HG02642 (cell line): ENCODE data around the gene ALDH1A2.
"Not testable (repeated sequence)": the region's sequence is repeated elsewhere in the genome, so short reads cannot be mapped to it uniquely, and the experiment has no call there.

ENCODE experiments used
- ATAC-seq: cut with Tn5 transposase; IDR thresholded peaks from one replicate; pipeline ENCODE4 v1.9.1; 2021; ENCODE audit warnings: mild to moderate bottlenecking; ENCODE audit not compliant: unreplicated experiment, poor library complexity

Gene ALDH1A2

DNA sequence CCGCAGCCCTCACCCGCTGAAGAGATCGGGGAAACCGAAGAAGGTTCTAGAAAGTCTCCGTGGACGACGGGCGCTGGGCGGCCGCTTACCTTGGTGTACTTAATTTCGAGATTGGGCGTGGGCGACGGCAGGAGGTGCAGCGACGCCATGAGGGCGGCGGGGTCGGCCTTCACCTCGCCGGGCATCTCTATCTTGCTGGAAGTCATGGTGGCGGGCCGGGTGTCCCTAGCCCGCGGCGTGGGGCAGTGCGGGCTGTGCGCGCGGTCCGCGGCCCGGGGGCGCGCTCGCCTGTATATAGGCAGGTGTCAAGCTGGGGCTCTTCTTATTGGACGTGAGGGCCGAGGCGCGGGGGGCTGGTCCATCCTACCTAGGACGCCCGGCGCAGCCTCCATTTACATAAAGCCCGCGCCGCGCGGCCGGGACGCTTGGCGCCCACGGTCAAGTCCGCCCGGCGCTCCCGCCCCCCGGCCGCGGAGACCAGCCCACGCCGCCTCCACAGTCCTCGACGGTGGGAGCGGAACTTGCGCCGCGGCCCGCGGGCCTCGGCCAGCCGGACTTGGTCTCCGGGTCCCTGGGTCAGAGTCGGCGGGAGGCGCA is at the start of gene ALDH1A2:
Gene ALDH1A2 (minus strand): TSS at position 267 of the 597 bp plus-strand sequence. CDS start 61 bp downstream, at position 206.
- no peak for ATAC-seq

GRCh38 chr15:58114812-58115211 is 49.3 kb upstream of the ALDH1A2 start:
- ATAC-seq, result no peak

GRCh38 chr15:58114388-58114787 is 48.9 kb upstream of the ALDH1A2 start:
- no peak for ATAC-seq

DNA sequence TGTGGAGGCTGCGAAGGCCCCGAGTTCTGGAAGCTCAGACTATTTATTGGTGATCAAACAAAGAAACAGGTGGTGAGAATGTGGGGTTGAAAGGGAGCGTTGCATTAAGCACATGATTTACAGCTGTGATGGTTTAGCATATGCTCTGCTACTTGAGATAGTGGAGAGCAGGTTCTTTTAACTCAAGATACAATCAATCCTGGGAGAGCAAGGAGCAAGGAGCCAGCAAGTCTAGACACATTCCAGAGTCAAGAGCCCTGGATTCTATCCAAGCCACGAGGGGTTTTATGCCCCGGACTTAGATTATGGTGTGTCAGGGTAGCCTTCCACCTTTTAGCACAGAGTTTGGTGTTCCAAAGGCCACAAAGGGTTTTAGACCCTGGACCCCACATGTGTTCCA is 47.8 kb upstream of the ALDH1A2 start:
- not testable (repeated sequence) for ATAC-seq

- no peak for ATAC-seq
Measured at GRCh38 chr15:58111718-58112104, 46.2 kb upstream of the ALDH1A2 start.

GRCh38 chr15:58110999-58111717 is 45.6 kb upstream of the ALDH1A2 start:
- ATAC-seq, result no peak

GRCh38 chr15:58109419-58109818 is 43.9 kb upstream of the ALDH1A2 start:
- ATAC-seq, result no peak

GRCh38 chr15:58108117-58108516 is 42.6 kb upstream of the ALDH1A2 start:
- ATAC-seq, result no peak

GRCh38 chr15:58103482-58103881 is 38.0 kb upstream of the ALDH1A2 start:
- ATAC-seq, result no peak

DNA sequence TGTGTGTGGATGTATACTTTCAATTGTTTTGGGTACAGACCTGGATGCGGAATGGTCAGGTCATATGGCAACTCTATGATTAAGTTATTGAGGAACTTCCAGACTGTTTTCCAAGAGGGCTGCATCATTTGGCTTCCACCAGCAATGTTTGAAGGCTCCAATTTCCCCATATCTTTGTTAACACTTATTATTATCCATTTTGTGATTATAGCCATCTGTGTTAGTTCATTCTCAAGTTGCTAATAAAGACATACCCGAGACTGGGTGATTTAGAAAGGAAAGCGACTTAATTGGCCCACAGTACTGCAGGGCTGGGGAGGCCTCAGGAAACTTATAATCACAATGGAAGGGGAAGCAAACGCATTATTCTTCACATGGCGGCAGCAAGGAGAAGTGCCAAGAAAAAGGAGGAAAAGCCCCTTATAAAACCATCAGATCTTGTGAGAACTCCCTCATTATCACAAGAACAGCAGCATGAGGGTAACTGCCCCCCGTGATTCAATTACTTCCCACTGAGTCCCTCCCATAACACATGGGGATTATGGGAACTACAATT is 31.1 kb upstream of the ALDH1A2 start:
- ATAC-seq, result no peak

DNA sequence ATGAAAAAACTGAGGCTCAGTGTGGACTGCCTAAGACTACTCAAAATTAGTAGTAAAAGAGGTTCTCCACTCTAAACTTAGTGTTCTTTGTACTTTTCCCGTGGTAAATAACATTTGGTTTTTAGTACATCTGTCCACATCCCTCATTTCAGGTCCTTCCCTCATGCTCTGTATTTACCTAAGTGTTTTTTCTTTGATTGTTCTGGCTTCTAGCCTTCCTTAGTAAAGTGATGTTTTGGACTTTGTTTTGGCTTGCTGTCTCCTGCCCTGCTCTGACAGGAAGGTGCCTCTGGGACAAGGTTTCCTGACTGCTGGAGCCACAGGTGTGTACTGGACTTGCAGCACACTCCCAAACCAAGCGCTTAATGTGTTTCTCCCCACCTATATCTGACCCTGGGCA is 29.9 kb upstream of the ALDH1A2 start:
- no peak for ATAC-seq

- no peak for ATAC-seq
Measured at GRCh38 chr15:58087871-58088270, 22.4 kb upstream of the ALDH1A2 start.

DNA sequence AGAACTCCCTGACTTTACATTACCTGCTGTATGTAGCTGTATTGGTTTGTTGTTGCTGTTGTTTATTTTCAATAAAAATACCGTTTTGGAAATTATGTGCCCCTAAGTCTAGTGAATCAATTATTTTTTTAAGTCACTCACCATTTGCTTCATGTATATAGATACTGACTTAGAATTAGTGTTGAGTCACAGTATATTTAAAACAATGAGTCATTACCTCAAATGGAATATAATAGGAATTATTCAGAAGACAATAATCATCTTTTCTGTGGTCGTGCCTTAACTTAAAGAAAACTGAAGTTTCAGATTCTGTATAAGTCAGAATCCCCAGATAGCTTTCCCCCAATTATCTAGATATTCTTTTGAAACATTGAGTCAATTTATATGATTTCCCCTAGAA is 21.0 kb upstream of the ALDH1A2 start:
- ATAC-seq, result no peak

DNA sequence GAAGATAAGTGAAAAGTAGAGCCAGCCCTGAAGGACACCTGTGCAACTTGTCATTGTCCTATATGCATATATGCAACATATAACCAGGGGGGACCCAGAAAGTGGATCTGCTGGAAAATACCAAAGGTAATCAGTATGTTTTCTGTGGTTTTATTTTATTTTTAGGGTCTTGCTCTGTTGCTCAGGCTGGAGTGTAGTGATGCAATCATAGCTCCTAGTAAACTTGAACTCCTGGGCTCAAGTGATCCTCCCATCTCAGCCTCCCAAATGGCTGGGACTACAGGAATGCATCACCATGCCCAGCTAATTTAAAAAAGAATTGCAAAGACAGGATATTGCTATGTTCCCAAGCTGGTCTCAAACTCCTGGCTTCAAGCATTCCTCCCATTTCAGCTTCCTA is 18.0 kb upstream of the ALDH1A2 start:
- no peak for ATAC-seq

- no peak for ATAC-seq
Measured at GRCh38 chr15:58081891-58082290, 16.4 kb upstream of the ALDH1A2 start.

GRCh38 chr15:58081456-58081855 is 15.9 kb upstream of the ALDH1A2 start:
- ATAC-seq, result no peak

GRCh38 chr15:58080959-58081358 is 15.4 kb upstream of the ALDH1A2 start:
- ATAC-seq, result not testable (repeated sequence)

GRCh38 chr15:58080398-58080797 is 14.9 kb upstream of the ALDH1A2 start:
- no peak for ATAC-seq

GRCh38 chr15:58078591-58078990 is 13.1 kb upstream of the ALDH1A2 start:
- no peak for ATAC-seq

- no peak for ATAC-seq
Measured at GRCh38 chr15:58077427-58077826, 11.9 kb upstream of the ALDH1A2 start.

GRCh38 chr15:58074452-58074851 is 8.9 kb upstream of the ALDH1A2 start:
- no peak for ATAC-seq
